ENCODE results near the gene CDK19. TPM values are rescaled to one million over a fixed set of nuclear protein-coding genes. Genes with fewer than 3 reads are reported as not detected.

Gene CDK19
- total RNA-seq, 1 experiment from 2014 or later = 9.2 TPM

GRCh38 chr6:110561008-110561396 is 254.3 kb downstream of the CDK19 start:
- in situ Hi-C loops (cut with HindIII; ENCODE audit: low pct_unique_long_range_greater_than_20kb, low sequenced_read_pairs) = no loop called here
- DNase-seq (ENCODE audit: low read depth, low spot score) = no peak

GRCh38 chr6:110560239-110561007 is 254.8 kb downstream of the CDK19 start:
- DNase-seq (ENCODE audit: low read depth, low spot score) = no peak
- in situ Hi-C loops (cut with HindIII; ENCODE audit: low pct_unique_long_range_greater_than_20kb, low sequenced_read_pairs) = no loop called here

Small RNA genes lying within 50 kb of the gene (small RNA-seq; reads per million reads assigned to genes)
- 0 reads per million in 2 experiments for gene RNU6-1115P
- 0 reads per million in 2 experiments for gene RNU6-957P
- 0 reads per million in 2 experiments for gene SNORA40C

Other genes starting within 250 kb of the CDK19 start
- gene AMD1, start 59.3 kb upstream of the CDK19 start, total RNA-seq (2014; rRNA removed; shearing (Covaris generic)) = 76.4 and 82.0 TPM in 2 replicates
- gene GTF3C6, start 143.2 kb upstream of the CDK19 start, total RNA-seq (2014; rRNA removed; shearing (Covaris generic)) = 67.1 and 73.4 TPM in 2 replicates
- gene RPF2, start 166.6 kb upstream of the CDK19 start, total RNA-seq (2014; rRNA removed; shearing (Covaris generic)) = 55.2 and 56.8 TPM in 2 replicates

All from SK-MEL-5 (cell line).